ENCODE data around the gene CDIPT.

DNA sequence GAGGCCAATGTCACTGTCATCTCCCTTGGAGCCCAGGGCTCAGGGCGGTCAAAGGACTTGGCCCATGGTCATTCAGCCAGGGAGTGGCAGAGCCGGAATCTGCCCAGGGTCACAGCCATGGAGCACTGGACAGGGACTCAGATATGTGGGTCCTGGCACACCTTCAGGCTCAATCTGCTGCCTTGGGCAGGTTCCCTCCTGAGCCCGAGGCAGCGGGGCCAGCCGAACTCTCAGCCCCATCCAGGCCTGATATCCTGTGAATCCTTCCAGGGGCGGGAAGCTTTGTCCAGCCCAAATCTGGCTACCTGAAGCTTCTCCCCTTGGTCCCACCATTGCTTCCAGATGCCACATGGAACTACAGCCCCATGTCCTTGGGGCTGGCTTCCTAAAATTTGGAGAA is 12.2 kb upstream of the CDIPT start:
- TF ChIP-seq CTCF (IDR thresholded peaks at IDR 0.05) = no peak
- TF ChIP-seq POLR2A (IDR thresholded peaks at IDR 0.05) = no peak
- no peak for TF ChIP-seq EP300 (IDR thresholded peaks at IDR 0.05)

All from tibial nerve (tissue), 4 donors.